GM10266 (cell line): Measurements from ENCODE around the gene SRGAP1.

Source experiments
- DNase-seq: peaks from one replicate; pipeline ENCODE4 v3.0.0; 2012; ENCODE audit errors: extremely low spot score
- CTCF ChIP-seq: IDR thresholded peaks from 2 replicates; pipeline ENCODE4 v1.5.1; 2012; ENCODE audit warnings: mild to moderate bottlenecking, low read depth; ENCODE audit not compliant: control insufficient read depth, insufficient read depth; ENCODE audit errors: missing control alignments

SRGAP1 gene

DNA sequence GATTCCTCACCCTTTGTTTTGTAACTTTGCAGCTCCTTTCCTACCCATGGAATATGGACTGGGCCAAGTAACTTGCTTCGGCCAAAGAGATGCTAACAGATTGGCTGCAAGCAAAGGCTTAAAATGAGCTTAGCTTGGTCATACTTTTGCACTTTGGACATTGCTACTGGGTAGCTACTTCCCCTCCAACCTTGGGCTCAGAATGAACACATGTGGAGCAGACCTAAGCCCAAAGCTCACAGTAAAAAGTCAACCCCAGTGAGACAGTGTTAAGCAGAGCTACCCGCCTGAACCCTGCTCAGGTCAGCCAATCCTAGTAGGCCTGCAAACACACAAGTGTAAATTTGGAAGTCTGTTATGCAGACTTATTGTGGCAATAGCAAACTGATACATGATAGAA is 363.0 kb downstream of the SRGAP1 start:
- TF ChIP-seq CTCF = no peak
- DNase-seq = no peak
